ENCODE measurements around the gene AVPI1.
"Not testable (repeated sequence)": the region's sequence is repeated elsewhere in the genome, so short reads cannot be mapped to it uniquely, and the experiment has no call there.

AVPI1 gene

GRCh38 chr10:97673736-97674525 is 13.1 kb downstream of the AVPI1 start:
- no peaks in the 10 kb centered on the region for H3K4me1 Mint-ChIP-seq
- H3K27me3 Mint-ChIP-seq, result no peaks in the 10 kb centered on the region
- H3K27ac Mint-ChIP-seq, result no peak overlapping the region
- H3K4me3 Mint-ChIP-seq, result no peak overlapping the region
- H3K9me3 Mint-ChIP-seq, result no peaks in the 10 kb centered on the region
- H3K36me3 Mint-ChIP-seq, result peaks cover 1% of the 10 kb centered on the region

- Mint-ChIP-seq H3K36me3 (peaks cover 5% of the 10 kb centered on the region), H3K4me1 (no peaks in the 10 kb centered on the region), H3K27ac (no peak overlapping the region), H3K27me3 (no peaks in the 10 kb centered on the region), H3K9me3 (no peaks in the 10 kb centered on the region), H3K4me3 (no peak overlapping the region)
Observed at GRCh38 chr10:97669571-97669970, 17.5 kb downstream of the AVPI1 start.

GRCh38 chr10:97667463-97667862 is 19.6 kb downstream of the AVPI1 start:
- no peaks in the 10 kb centered on the region for H3K9me3 Mint-ChIP-seq
- H3K36me3 Mint-ChIP-seq, result peaks cover 9% of the 10 kb centered on the region
- no peak overlapping the region for H3K27ac Mint-ChIP-seq
- no peaks in the 10 kb centered on the region for H3K27me3 Mint-ChIP-seq
- H3K4me1 Mint-ChIP-seq, result no peaks in the 10 kb centered on the region
- H3K4me3 Mint-ChIP-seq, result no peak overlapping the region

- peaks cover 12% of the 10 kb centered on the region for H3K36me3 Mint-ChIP-seq
- H3K4me3 Mint-ChIP-seq, result no peak overlapping the region
Observed at GRCh38 chr10:97666992-97667391, 20.0 kb downstream of the AVPI1 start.

GRCh38 chr10:97664282-97664850 is 22.7 kb downstream of the AVPI1 start:
- Mint-ChIP-seq H3K27ac (no peak overlapping the region), H3K4me3 (no peak overlapping the region), H3K27me3 (no peaks in the 10 kb centered on the region), H3K9me3 (no peaks in the 10 kb centered on the region), H3K4me1 (no peaks in the 10 kb centered on the region), H3K36me3 (peaks cover 12% of the 10 kb centered on the region)

More at GRCh38 chr10:97666992-97667391, 20.0 kb downstream of the AVPI1 start:
- H3K27ac Mint-ChIP-seq, result no peak overlapping the region
- H3K27me3 Mint-ChIP-seq, result no peaks in the 10 kb centered on the region
- H3K9me3 Mint-ChIP-seq, result no peaks in the 10 kb centered on the region
- H3K4me1 Mint-ChIP-seq, result no peaks in the 10 kb centered on the region

- Mint-ChIP-seq H3K27me3 (no peaks in the 10 kb centered on the region), H3K4me1 (no peaks in the 10 kb centered on the region), H3K9me3 (no peaks in the 10 kb centered on the region), H3K36me3 (peaks cover 16% of the 10 kb centered on the region), H3K4me3 (no peak overlapping the region), H3K27ac (no peak overlapping the region)
Observed at GRCh38 chr10:97659589-97659988, 27.5 kb downstream of the AVPI1 start.

- Mint-ChIP-seq H3K4me1 (no peaks in the 10 kb centered on the region), H3K36me3 (peaks cover 20% of the 10 kb centered on the region), H3K27me3 (no peaks in the 10 kb centered on the region), H3K4me3 (no peak overlapping the region), H3K27ac (no peak overlapping the region), H3K9me3 (no peaks in the 10 kb centered on the region)
Observed at GRCh38 chr10:97656777-97657176, 30.3 kb downstream of the AVPI1 start.

- Mint-ChIP-seq H3K36me3 (peaks cover 13% of the 10 kb centered on the region), H3K27me3 (no peaks in the 10 kb centered on the region), H3K4me1 (peaks cover 11% of the 10 kb centered on the region), H3K4me3 (no peak overlapping the region), H3K9me3 (no peaks in the 10 kb centered on the region), H3K27ac (no peak overlapping the region)
Observed at GRCh38 chr10:97651773-97652172, 35.3 kb downstream of the AVPI1 start.

GRCh38 chr10:97650726-97651125 is 36.3 kb downstream of the AVPI1 start:
- Mint-ChIP-seq H3K4me3 (no peak overlapping the region), H3K27ac (no peak overlapping the region), H3K4me1 (peaks cover 11% of the 10 kb centered on the region), H3K27me3 (no peaks in the 10 kb centered on the region), H3K36me3 (peaks cover 12% of the 10 kb centered on the region), H3K9me3 (no peaks in the 10 kb centered on the region)

- Mint-ChIP-seq H3K4me1 (peaks cover 11% of the 10 kb centered on the region), H3K4me3 (peak overlapping the region; percentile 27)
- H3K9me3 Mint-ChIP-seq, H3K27me3 Mint-ChIP-seq, H3K36me3 Mint-ChIP-seq, H3K27ac Mint-ChIP-seq: not testable (repeated sequence)
Observed at GRCh38 chr10:97649405-97649750, 37.7 kb downstream of the AVPI1 start.

GRCh38 chr10:97648562-97649404 is 38.3 kb downstream of the AVPI1 start:
- Mint-ChIP-seq H3K36me3 (peaks cover 7% of the 10 kb centered on the region), H3K4me1 (peaks cover 11% of the 10 kb centered on the region), H3K9me3 (no peaks in the 10 kb centered on the region), H3K4me3 (peak overlapping the region; percentile 27), H3K27ac (peak overlapping the region; percentile 25), H3K27me3 (no peaks in the 10 kb centered on the region)

GRCh38 chr10:97647556-97647955 is 39.5 kb downstream of the AVPI1 start:
- no peak overlapping the region for H3K4me3 Mint-ChIP-seq
- H3K4me1 Mint-ChIP-seq, result peaks cover 21% of the 10 kb centered on the region
- H3K9me3 Mint-ChIP-seq, result no peaks in the 10 kb centered on the region
- H3K27ac Mint-ChIP-seq, result no peak overlapping the region
- H3K36me3 Mint-ChIP-seq, result peaks cover 3% of the 10 kb centered on the region
- H3K27me3 Mint-ChIP-seq, result no peaks in the 10 kb centered on the region

GRCh38 chr10:97644936-97645335 is 42.1 kb downstream of the AVPI1 start:
- Mint-ChIP-seq H3K4me1 (peaks cover 36% of the 10 kb centered on the region), H3K27ac (no peak overlapping the region), H3K36me3 (peaks cover 3% of the 10 kb centered on the region), H3K9me3 (no peaks in the 10 kb centered on the region), H3K4me3 (no peak overlapping the region), H3K27me3 (no peaks in the 10 kb centered on the region)

GRCh38 chr10:97643441-97643985 is 43.5 kb downstream of the AVPI1 start:
- Mint-ChIP-seq H3K9me3 (no peaks in the 10 kb centered on the region), H3K27me3 (no peaks in the 10 kb centered on the region), H3K27ac (peak overlapping the region; percentile 24), H3K4me3 (peak overlapping the region; percentile 79), H3K4me1 (peaks cover 27% of the 10 kb centered on the region), H3K36me3 (peaks cover 3% of the 10 kb centered on the region)

GRCh38 chr10:97642471-97643159 is 44.4 kb downstream of the AVPI1 start:
- not testable (repeated sequence) for H3K36me3 Mint-ChIP-seq, H3K27me3 Mint-ChIP-seq, H3K9me3 Mint-ChIP-seq
- peak overlapping the region; percentile 79 for H3K4me3 Mint-ChIP-seq
- peaks cover 26% of the 10 kb centered on the region for H3K4me1 Mint-ChIP-seq
- H3K27ac Mint-ChIP-seq, result peak overlapping the region; percentile 27

All from activated naive CD4-positive, alpha-beta T cell treated with anti-CD3 and anti-CD28 coated beads, Interleukin-2, amount 50 U/mL, for 24 hours (primary cell).